ENCODE measurements around the gene RPUSD1. TPM values are rescaled to one million over a fixed set of nuclear protein-coding genes. Genes with fewer than 3 reads are reported as not detected.

Gene RPUSD1
- total and polyA plus RNA-seq, 8 donors: 9.0 to 43.7 (median 20.1) TPM

DNA sequence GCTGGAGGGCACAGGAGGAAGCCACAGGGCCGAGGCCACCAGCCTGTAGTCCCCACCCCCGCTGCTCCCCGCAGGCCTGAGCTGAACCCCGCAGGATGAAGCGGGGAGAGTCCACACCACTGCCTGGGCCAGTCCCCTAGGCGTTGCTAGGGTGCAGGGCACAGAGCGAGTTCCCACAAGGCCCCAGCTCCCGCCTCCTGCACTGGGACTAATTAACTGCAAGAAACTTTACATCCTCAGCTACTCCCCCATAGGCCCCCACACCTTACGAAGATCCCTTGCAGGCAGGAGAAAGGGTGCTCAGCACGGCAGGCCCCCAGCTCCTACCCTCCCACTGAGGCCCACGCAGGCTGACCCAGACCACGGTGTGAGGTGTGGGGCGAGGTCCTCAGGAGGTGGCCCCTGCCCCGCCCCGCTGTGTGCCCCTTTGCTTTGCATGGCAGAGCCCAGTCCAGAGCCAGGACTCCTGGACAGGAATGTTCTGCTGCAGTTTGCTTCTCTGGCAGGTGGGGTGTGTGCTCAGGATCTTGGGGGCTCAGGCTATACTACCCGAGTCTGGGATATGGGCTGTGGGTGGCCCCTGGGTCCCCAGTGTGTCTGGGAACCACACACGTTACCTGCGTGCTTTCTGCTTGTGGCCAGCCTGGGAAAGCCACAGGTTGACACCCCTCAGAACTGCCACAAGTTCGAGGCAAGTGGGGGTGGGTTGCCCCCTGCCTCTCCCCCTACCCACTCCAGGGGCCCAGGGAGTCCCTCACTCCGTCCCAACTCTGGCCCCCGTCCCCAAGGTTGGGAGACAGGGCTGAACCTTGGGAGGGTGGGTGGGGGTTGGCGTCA is 11.1 kb upstream of the RPUSD1 start:
- Histone ChIP-seq H3K4me3 (no peak overlapping the region), H3K27me3 (peaks cover 7 to 88% (median 47%) of the 10 kb centered on the region in 3 donors), H3K9me3 (peaks cover 0 to 4% (median 0%) of the 10 kb centered on the region in 4 donors), H3K36me3 (peaks cover 0 to under 1% (median 0%) of the 10 kb centered on the region in 4 donors), H3K27ac (no peak overlapping the region), H3K4me1 (peaks cover 0 to 12% (median 2%) of the 10 kb centered on the region in 4 donors)
- intact Hi-C loops (cut with DNase I; ENCODE audit: low total_unique reads): no loop called here
- TF ChIP-seq POLR2AphosphoS5 (IDR thresholded peaks at IDR 0.05) (no peak), EP300 (IDR thresholded peaks at IDR 0.05) (no peak), CTCF (IDR thresholded peaks at IDR 0.05) (no peak), POLR2A (IDR thresholded peaks at IDR 0.05) (no peak)
- no peak for DNase-seq
- 44 to 64% (median 49%) methylated on average over 10 to 22 of the region's 22 CpGs for WGBS, 5 donors

DNA sequence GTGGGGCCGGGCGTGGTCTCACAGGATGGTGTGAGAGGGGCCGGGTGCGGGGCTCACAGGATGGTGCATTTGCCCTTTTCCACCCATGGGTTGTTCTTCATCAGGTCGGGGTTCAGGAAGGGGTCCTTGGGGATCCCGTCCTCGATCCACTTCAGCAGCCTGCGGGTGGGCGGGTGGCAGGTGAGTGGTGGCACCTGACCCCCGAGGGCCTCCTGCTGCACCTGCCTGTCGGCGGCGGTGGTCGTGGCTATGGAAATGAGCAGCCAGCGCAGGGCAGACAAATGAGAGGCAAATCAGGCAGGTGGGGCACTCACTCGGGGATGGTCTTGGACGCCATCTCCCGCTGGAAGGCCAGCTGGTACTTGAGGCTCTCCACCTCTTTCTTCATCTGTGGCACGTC is 10.5 kb upstream of the RPUSD1 start:
- DNase-seq: no peak
- no peak overlapping the region for H3K27ac ChIP-seq
- peaks cover 0 to 4% (median 0%) of the 10 kb centered on the region in 4 donors for H3K9me3 ChIP-seq
- H3K27me3 ChIP-seq: peaks cover 7 to 82% (median 47%) of the 10 kb centered on the region in 3 donors
- TF ChIP-seq POLR2A (IDR thresholded peaks at IDR 0.05) (no peak), POLR2AphosphoS5 (IDR thresholded peaks at IDR 0.05) (no peak), CTCF (IDR thresholded peaks at IDR 0.05) (no peak)
- H3K36me3 ChIP-seq: peaks cover 0 to 6% (median 0%) of the 10 kb centered on the region in 4 donors
- no peak overlapping the region for H3K4me3 ChIP-seq
- peaks cover 0 to 12% (median 2%) of the 10 kb centered on the region in 4 donors for H3K4me1 ChIP-seq
- intact Hi-C loops (cut with DNase I; ENCODE audit: low total_unique reads): no loop called here
- WGBS, 5 donors: 88 to 92% (median 90%) methylated on average over 11 to 19 of the region's 19 CpGs

GRCh38 chr16:797686-798085 is 9.5 kb upstream of the RPUSD1 start:
- Histone ChIP-seq H3K27ac (no peak overlapping the region), H3K36me3 (peaks cover 0 to 16% (median 3%) of the 10 kb centered on the region in 4 donors), H3K4me1 (peaks cover 0 to 12% (median 2%) of the 10 kb centered on the region in 4 donors), H3K9me3 (peaks cover 0 to 4% (median 0%) of the 10 kb centered on the region in 4 donors), H3K27me3 (peaks cover 7 to 73% (median 38%) of the 10 kb centered on the region in 3 donors), H3K4me3 (no peak overlapping the region)
- no peak for DNase-seq
- WGBS, 5 donors: 92 to 97% (median 96%) methylated on average over 20 to 22 of the region's 22 CpGs
- TF ChIP-seq POLR2AphosphoS5 (IDR thresholded peaks at IDR 0.05): no peak
- TF ChIP-seq EP300 (IDR thresholded peaks at IDR 0.05): no peak
- no peak for TF ChIP-seq POLR2A (IDR thresholded peaks at IDR 0.05)
- no peak for TF ChIP-seq CTCF (IDR thresholded peaks at IDR 0.05)
- intact Hi-C loops (cut with DNase I; ENCODE audit: low total_unique reads): no loop called here

- TF ChIP-seq EP300 (IDR thresholded peaks at IDR 0.05) (no peak), POLR2A (IDR thresholded peaks at IDR 0.05) (no peak), CTCF (IDR thresholded peaks at IDR 0.05) (no peak), POLR2AphosphoS5 (IDR thresholded peaks at IDR 0.05) (no peak)
- 92 to 100% (median 97%) methylated on average over 2 of the region's 2 CpGs for WGBS, 5 donors
- peaks cover 7 to 66% (median 32%) of the 10 kb centered on the region in 3 donors for H3K27me3 ChIP-seq
- H3K27ac ChIP-seq: no peak overlapping the region
- H3K4me3 ChIP-seq: no peak overlapping the region
- H3K9me3 ChIP-seq: peaks cover 0 to 4% (median 0%) of the 10 kb centered on the region in 4 donors
- intact Hi-C loops (cut with DNase I; ENCODE audit: low total_unique reads): no loop called here
- H3K36me3 ChIP-seq: peaks cover 0 to 22% (median 5%) of the 10 kb centered on the region in 4 donors
- no peak for DNase-seq
- peaks cover 0 to 12% (median 2%) of the 10 kb centered on the region in 4 donors for H3K4me1 ChIP-seq
Observed at GRCh38 chr16:797120-797420, 8.9 kb upstream of the RPUSD1 start.

Measured in stomach (tissue), 9 donors.